ENCODE results near the gene CLNK. TPM values are rescaled to one million over a fixed set of nuclear protein-coding genes. Genes with fewer than 3 reads are reported as not detected.
"Not testable (repeated sequence)": the region's sequence is repeated elsewhere in the genome, so short reads cannot be mapped to it uniquely, and the experiment has no call there.

Gene CLNK
- total RNA-seq, 1 donor from 2014 or later = not detected

DNA sequence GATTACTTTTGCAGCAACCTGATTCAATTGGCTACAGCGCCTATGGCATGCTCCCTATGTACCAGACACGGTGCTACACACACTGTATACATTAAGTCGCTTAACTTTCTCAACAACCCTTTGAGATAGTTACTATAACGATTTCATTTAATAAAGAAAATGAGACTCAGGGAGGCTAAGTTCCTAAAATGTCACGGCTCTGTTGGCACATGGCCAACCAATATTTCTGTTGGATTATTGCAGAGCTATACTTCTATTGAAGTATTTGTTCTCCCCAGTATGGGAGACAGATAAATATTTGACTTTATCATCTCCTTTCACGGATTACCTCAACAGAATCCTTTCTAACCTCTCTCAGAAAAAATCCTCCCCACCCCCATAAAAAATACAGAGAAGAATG lies 25.3 kb downstream of the CLNK start:
- DNase-seq = no peak

DNA sequence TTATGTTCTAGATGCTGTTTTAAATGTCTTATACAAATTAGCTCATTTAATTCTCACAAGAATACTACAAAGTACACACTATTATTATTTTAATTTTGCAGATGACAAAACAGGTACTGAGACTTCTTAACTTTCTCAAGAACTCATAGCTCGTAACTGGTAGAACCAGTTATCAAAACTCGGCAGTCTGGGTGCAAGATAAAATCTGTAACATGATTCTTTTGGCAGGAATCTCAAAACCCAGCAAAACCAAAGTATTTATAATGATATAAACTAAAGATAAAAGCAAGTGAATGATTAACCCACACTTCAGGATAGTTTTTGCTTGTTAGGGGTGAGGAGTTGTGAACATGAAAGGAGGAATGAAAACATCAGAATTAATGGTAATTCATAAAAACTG lies 27.6 kb downstream of the CLNK start:
- no peak for DNase-seq

DNA sequence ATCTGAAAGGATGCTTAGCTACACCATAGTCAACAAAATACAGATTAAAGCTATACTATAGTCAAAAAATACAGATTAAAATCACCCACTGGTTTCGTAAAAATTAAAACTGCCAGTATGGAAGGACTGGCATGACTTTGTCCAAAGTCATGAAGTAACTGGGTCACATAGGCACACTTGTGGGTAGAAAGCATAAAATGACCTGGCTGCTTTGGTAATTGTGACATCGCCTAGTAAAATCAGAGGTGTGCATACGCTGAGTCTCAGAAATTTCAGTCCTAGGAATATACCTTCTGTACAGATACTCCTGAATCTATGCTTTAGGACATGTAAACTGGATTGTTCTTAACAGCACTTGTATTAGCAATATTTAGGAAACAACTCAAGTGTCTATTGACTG lies 28.1 kb downstream of the CLNK start:
- no peak for DNase-seq

DNA sequence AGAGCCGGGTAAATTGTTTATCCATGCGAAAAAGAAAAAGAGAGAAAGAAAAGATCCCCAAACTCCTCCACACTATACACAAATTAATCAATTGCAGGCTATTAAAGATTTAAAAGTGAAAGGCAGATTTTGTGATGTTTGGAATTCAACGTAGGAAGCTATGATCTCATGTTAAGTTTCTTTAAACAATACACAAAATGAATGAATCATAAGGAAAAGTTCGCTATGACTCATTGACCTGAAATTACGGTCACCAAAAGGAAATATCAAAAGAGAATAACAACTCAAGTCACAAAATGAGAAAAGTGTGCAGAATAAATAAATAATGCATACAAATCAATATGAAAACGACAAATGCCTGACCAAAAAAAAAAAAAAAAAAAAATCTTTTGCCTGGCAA lies 28.6 kb downstream of the CLNK start:
- DNase-seq = no peak

DNA sequence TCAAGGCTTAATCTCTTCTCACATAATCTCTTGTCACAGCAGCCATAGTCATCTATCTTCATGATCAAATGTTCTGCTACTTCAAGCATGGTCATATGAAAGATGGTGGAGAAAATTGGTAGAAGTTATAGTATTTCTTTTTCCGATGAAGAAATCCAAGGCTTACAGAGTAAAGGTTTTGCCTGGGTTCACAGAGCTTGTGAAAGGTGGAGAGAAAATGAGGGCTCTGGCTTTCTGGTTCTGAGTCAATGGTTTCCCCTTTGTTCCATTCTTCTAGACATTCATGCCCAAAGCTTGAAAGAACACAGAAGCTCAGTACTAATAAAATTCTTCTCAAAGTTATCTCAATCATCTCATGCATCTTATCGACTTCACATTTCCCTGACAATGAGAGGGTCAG lies 36.1 kb downstream of the CLNK start:
- DNase-seq = no peak

DNA sequence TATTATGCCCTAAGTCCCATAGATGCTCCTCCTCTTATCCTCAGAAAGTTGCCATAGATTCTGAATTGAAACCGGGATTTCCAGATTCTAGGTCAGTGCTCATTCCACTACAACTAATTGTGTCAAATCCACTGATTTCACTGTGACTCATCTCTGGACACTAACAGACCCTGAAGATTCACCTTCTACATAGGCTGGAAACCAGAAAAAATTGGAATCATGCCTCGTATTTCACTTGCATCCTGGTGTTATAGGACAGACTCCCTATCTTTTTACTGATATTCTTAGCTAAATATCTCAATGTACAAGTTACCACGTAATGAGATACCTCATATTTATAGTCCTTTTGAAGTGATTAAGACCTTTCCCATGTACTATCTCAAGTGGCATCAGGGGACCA lies 36.7 kb downstream of the CLNK start:
- no peak for DNase-seq

DNA sequence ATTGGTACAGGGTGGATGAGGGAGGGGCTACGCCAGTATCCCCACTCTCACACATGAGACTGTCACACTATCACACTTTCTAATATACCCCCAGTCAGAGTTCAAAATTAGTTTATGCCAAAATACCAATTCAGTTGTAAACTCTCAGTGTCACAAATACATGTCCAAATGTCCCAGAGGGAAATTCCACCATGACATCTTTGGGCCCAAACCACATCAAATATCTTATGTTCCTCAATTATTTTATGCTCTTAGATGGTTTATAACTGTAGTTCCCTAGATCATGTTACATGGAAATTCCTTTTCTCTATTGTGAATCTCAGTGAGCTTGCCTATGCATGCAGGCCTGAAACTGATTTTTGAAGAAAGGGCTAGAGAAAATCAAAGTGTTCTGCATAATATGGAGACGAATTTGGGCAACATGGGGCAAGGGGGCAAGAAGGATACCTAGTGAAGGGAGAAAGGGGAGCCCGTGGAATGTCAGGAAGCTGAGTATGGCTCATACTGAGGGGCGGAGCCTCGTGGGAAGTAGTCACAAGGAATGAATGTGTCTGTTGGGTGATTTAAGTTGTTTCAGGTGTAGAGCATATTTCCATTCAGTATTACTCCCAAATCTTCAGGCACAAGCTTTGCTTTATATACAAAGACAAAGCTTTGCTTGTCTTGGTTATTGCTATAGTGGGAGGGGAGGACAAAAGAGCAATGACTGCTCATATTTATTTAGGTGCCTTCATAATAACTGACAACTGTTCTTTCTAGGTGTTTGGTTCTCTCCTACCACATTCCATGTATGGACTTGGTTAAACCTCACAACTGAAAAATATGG lies 40.8 kb downstream of the CLNK start:
- DNase-seq = no peak

DNA sequence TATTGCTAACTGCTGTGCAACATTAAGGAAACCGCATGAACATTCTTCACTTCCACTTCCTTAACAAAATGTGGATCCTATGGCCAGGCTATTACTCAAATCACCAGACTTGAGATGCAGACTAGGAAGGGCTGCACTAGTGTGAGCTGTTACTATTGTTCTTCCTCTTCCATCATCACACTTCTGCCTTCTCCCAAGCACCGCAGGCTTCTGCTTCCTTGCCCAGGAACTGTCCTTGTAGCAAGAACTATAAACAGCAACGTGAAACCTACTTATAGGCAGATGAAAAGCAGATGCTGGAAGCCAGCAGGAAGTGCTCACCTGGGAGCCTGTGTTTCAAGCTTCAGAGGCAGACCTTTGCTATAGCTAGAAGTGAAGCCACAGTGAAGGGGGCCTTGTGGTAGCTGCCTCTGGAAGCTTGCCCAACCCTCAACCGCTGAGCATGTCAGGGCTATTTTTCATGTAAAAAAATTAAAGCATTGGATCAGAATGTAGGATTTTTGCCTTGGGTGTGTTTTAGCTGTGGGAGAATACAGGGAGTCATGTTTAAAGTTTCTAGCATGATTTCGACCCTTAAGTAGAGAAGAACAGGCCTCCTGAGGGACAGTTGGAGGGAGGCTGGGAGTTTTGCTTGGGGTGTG lies 43.9 kb downstream of the CLNK start:
- peak; percentile 71 for DNase-seq

DNA sequence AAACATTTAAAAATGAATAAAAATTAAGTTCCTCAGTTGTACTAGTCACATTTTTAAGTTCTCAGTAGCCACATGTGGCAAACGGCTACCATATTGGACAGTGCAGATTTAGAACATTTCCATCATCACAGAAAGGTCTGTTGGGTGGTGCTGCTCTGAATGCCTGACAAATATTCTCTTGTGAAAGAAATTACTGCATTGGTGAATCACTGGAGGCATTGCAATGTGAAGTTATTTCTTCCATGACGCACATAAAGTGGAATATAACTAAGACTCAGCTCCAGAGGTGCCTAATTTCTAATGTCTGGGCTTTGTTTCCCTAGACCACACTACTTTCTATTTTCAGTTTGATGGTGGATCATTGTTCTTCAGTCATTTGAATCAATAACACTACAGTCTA lies 44.9 kb downstream of the CLNK start:
- DNase-seq = no peak

DNA sequence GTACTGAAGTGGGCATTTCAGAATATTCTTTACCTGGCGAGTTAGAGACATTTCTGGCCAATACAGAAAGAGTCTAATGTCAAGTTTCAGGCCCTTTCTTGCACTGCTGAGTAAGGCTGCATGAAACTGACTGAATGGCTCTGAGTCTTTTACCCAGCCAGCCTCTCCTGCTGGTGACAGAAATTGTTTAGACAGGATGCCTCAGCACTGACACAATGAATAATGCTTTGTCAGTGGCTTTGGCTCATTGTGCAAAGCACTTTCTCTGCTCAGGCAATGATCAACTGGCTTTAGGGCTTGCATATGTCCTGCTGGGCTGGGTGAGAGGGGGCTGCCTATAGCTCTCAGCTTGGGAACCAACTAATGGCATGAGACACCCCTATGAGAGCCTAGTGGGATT lies 45.5 kb downstream of the CLNK start:
- no peak for DNase-seq

DNA sequence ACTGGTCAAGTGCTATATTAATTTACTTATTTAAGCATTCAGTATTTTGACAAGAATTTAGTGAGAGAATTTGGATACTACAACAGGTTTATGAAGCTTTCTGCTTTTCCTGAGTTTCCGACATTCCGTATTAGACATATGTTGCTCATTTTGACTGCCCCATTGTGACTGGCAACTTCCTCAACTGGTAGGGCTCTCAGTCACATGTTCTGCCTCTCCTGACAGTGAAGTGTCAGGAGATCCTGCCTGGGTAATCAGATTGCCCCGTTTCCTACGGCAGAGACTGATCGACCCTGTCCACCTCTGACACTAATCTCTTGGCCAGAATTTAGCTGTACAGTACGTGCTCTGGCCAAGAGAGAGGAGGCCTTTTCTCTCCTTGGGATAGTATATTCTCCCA lies 49.5 kb downstream of the CLNK start:
- no peak for DNase-seq

DNA sequence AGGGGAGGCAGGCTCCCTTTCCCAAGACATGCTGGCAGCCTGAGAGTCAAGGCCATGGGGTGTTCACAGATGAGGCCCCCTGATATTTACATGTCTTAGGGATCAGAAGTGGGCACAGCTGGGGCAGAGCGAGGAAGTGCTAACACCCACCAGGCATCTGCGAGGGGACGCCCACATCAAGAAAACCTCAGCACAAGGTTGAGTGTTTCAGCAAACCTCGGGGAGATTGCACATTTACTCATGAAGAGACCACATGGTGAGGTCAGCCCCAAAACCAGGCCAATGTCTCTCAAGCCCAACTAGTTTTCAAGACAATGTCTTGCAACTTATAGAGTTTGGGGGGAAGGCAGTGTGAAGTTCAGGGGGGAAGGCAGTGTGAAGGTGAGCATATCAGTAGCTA lies 55.2 kb downstream of the CLNK start:
- no peak for DNase-seq

DNA sequence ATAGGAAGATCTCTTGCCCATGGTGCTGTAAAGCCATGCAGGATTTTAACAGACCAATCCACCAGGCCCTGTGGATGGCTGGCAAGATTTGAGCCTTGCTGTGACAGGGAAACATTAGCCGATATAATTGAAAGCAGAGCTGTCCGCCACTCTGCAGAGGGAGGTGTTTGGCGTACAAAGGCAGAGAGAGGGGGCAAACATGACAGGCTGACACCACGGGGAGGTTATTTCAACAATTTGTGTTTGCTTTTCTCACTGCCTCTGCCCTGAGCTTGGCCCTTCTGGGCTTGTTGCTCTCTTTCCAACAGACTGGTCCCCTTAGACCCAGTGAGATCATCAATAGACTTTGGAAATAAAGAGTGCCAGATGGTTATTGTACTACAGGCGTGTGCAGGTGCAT lies 59.4 kb downstream of the CLNK start:
- DNase-seq = peak; percentile 12

DNA sequence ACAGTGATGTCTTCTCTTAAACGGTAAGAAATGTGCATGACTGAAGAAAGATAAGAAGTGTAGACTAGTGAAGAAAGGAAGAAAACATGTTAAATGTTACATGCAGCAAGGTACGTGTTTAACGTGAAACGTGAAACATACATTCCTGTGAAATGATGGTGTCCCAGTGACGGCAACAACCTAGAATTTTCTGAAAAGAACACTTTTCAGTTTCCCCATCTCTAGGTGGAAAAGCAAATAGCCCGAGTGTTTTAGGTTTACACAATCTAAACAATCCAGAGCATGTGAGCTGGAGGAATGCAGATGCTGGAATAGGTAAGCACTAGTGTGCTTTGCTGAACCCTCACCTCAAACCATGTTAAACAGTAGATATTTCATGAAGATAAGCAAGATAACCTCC lies 60.7 kb downstream of the CLNK start:
- no peak for DNase-seq

DNA sequence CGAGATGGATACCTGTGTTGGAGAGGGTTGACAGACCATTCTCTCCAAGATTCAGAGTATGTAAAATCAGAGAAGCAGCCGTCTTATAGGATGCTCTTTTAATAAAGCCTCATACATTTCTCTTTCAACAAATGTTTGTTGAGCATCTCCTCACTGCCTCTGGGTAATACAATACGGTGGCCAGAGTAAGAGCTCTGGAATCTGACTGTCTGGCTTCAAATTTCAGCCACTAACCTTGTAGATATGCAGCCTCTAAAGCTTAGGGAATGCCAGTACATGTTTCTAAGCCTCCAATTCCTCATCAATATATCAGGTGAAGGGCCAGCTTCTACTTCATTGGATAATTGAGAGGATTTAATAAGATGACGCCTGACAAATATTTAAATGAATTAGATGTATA lies 61.3 kb downstream of the CLNK start:
- no peak for DNase-seq

DNA sequence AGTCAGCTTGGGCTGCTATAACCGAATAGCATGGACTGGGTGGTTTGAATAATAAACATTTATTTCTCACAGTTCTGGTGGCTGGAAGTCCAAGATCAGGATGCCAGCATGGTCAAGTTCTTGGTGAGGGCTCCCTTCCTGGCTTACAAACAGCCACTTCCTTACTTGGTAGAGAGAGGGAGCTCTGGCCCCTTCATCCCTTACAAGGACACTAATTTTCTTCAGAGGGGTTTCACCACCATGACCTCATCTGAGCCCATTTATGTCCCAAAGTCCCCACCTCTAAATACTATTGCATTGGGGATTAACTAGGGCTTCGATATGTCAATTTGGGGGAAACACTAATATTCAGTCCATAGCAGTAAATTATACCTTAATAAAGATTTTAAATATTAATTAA lies 61.8 kb downstream of the CLNK start:
- DNase-seq = no peak

DNA sequence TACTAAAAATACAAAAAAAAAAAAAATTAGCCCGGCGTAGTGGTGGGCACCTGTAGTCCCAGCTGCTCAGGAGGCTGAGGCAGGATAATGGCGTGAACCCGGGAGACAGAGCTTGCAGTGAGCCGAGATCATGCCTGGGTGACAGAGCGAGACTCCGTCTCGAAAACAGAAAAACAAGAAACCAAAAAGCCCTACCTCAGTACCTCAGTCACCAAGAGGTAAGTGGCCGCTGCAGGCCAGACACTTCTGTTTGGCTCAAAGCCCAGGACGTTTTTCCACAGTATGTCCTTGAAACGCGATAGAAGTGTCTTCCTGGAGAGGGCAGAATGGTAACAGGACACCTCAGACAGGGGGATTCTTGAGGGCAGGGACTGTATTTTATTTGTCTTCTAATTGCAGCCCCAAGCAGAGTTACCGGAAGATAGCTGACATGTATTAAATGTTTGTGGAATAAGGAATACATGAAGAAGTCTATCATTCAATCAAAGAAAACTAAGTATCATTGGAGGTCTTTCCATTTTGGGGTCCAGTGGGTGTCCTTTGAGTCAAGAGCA lies 63.6 kb downstream of the CLNK start:
- DNase-seq = no peak

DNA sequence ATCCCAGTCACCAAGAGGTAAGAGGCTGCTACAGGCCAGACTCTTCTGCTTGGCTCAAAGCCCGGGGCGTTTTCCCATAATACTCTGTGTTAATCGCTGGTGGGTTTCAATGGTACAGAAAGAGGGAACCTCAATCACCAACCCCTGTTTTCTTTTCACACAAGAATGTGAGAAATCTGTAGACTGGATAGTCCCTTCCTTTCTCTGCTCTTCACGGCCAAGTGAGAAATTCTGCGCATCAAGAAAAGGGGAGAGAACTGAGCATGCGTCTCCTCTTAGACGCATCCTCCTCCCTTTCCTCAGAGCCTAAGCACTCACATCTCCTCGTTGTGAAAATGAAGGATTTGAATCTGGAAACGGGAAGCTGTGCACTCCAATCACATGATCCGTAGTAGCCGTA lies 64.7 kb downstream of the CLNK start:
- no peak for DNase-seq

DNA sequence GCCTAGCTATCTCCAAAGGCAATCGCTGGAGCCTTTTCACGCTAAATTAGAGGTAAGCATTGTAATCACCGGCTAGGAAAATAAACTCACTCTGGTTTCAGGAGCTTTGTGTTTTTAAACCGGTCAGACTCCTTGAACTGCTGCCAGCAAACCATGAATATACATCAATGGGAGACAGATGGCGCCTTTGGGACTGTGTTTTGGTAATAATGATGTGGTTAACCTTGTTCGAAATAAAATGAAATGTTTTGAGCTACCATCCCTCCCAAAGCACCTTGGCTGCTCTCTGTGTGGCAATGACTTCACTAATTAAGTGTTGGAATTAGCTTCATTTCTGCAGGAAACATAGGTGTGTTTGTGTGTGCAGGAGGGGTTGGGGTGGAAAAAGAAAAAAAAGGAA lies 65.3 kb downstream of the CLNK start:
- DNase-seq = peak; percentile 54

DNA sequence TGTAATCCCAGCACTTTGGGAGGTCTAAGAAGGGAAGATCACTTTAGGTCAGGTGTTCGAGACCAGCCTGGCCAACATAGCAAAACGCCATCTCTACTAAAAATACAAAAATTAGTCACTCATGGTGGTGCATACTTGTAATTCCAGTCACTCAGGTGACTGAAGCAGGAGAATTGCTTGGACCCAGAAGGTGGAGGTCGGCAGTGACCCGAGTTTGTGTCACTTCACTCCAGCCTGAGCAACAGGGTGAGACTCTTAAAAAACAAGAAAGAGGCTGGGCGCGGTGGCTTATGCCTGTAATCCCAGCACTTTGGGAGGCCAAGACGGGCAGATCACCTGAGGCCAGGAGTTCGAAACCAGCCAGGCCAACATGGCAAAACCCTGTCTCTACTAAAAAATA lies 69.6 kb downstream of the CLNK start:
- not testable (repeated sequence) for DNase-seq

DNA sequence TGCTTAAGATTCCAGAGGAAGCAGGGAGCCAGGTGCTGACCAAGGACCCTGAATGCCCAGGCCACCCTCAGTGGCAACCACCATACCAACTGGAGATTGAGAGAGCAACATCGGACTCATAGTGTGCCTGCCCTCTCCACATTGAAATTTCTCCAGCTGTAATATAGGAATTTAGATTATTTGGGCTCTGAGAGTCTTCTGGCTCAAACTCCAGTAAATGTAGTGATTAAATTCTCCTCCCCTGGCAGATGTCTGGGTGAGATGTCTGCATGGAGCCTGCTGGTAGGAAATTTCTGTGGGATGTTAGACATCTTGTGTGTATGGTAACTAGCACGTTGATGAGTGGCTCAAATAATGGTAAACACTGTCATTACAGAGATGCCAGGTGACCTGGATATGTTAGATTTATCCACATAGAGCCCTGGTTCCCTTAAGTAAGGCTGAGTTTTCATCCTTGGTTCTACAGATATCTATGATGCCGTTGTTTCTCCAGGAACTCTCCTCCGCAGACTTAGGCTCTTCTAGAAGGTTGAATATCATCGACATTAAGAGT lies 70.6 kb downstream of the CLNK start:
- DNase-seq = no peak

DNA sequence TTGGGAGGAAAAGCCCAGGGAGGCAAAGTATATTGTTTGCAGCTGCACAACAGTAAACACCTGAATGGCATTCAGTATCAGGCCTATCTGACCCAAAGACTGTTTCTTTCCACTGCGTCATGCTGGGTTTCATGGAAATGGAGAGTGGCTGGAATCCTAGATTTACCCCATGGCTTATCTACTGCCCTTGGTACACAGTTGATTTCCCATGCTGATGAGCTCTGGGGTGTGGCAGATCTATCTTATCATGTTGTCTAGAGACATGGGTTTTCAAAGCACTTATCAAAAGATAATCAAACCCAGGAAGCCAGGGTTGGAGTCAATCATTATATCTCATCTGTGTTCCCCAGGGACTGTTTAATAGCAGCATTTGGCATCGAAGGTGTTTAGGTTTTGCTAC lies 72.1 kb downstream of the CLNK start:
- no peak for DNase-seq

DNA sequence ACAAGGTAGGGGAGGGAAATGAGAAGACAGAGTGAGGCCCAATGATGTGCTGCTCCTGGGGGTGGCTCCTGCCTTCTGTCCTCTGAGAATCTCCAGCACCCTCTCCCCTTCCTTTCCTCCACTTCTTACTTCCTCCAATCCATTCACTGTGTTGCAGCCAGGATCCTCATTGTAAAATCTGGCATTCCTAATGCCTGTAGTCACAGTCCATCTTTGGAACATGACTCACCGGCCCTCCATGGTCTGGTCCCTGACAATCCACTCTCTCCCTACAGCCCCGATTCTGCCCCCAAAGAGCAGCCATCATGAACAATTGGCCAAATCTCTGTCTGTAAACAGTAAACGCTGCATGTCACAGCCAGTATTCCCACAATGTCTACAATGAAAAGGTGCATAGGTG lies 72.9 kb downstream of the CLNK start:
- DNase-seq = no peak
